ENCODE measurements around the gene WDR70. TPM values are rescaled to one million over a fixed set of nuclear protein-coding genes. Genes with fewer than 3 reads are reported as not detected.

Gene WDR70
- total RNA-seq, 1 experiment from 2014 or later = 35.0 TPM

DNA sequence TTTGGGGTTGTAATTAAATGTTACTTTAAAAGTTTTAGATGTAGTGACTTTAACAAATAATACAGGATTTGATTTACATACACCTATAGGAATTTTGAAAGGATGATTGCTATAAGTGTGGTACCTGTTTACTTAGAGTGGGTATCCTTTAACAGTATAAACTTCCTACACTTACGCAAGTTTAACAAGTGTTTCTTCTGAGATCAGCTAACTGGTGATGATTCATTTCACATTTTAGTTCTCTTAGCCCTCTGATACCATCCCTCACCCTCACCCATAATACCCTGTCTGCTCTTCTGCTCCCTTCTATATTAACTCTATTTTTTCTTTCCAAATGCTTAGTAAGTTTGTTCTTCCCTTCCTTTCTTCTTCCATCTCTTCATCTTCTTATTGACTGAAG is 262.8 kb downstream of the WDR70 start (continued):
- TF ChIP-seq STAT6 (CRISPR knock-in tag; conservative IDR thresholded peaks at IDR 0.05; ENCODE audit: low read depth) (no peak), ARID4B (CRISPR knock-in tag; IDR thresholded peaks at IDR 0.05; ENCODE audit: borderline replicate concordance) (no peak), ZNF281 (CRISPR knock-in tag; IDR thresholded peaks at IDR 0.05) (no peak), USF1 (CRISPR knock-in tag; IDR thresholded peaks at IDR 0.05) (no peak), TCF7 (CRISPR knock-in tag; IDR thresholded peaks at IDR 0.05; ENCODE audit: low read depth) (no peak), CREB1 (CRISPR knock-in tag; IDR thresholded peaks at IDR 0.05) (no peak), ZMAT4 (CRISPR knock-in tag; IDR thresholded peaks at IDR 0.05) (no peak), GTF2I (CRISPR knock-in tag; conservative IDR thresholded peaks at IDR 0.05) (no peak)
- TF ChIP-seq, protein P1, sequence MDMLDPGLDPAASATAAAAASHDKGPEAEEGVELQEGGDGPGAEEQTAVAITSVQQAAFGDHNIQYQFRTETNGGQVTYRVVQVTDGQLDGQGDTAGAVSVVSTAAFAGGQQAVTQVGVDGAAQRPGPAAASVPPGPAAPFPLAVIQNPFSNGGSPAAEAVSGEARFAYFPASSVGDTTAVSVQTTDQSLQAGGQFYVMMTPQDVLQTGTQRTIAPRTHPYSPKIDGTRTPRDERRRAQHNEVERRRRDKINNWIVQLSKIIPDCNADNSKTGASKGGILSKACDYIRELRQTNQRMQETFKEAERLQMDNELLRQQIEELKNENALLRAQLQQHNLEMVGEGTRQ (CRISPR knock-in tag; IDR thresholded peaks at IDR 0.05) = no peak
- TF ChIP-seq, protein P2, sequence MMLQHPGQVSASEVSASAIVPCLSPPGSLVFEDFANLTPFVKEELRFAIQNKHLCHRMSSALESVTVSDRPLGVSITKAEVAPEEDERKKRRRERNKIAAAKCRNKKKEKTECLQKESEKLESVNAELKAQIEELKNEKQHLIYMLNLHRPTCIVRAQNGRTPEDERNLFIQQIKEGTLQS (CRISPR knock-in tag; conservative IDR thresholded peaks at IDR 0.05) = no peak

DNA sequence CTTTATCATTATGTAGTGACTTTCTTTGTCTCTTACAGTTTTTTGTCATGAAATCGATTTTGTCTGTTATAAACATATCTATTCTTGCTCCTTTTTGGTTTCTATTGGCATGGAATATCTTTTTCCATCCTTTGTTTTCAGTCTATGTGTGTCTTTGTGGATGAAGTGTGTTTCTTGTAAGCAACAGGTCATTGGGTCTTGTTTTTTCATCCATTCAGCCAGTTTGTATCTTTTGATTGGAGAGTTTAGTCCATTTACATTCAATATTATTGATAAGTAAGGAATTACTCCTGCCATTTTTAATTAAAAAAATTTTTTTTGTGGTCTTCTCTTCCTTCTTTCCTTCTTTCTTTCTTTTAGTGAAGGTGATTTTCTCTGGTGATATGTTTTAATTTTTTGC is 266.6 kb downstream of the WDR70 start:
- ChIA-PET CTCF (no interaction called here), POLR2A (no interaction called here)
- Mint-ChIP-seq H3K27ac (no peak overlapping the region), H3K9me3 (peaks cover 22% of the 10 kb centered on the region), H3K27me3 (ENCODE audit: low read depth) (no peaks in the 10 kb centered on the region), H3K4me3 (no peak overlapping the region), H3K36me3 (no peaks in the 10 kb centered on the region), H3K4me1 (peaks cover 3% of the 10 kb centered on the region; the same call in 1 of the 2 replicates)
- DNase-seq (ENCODE audit: low spot score) = no peak
- no peak for ATAC-seq
- TF ChIP-seq, protein P1 (CRISPR knock-in tag; IDR thresholded peaks at IDR 0.05) = no peak
- TF ChIP-seq ZSCAN18 (CRISPR knock-in tag; IDR thresholded peaks at IDR 0.05) (no peak), NR3C1 (CRISPR knock-in tag; conservative IDR thresholded peaks at IDR 0.05; ENCODE audit: low read depth) (no peak), ZNF423 (CRISPR knock-in tag; IDR thresholded peaks at IDR 0.05) (no peak), OVOL2 (CRISPR knock-in tag; IDR thresholded peaks at IDR 0.05; ENCODE audit: borderline replicate concordance) (no peak), NR2C2 (CRISPR knock-in tag; IDR thresholded peaks at IDR 0.05) (no peak), TP53 (CRISPR knock-in tag; IDR thresholded peaks at IDR 0.05) (no peak), ERG (CRISPR knock-in tag; IDR thresholded peaks at IDR 0.05) (no peak), CBFB (CRISPR knock-in tag; IDR thresholded peaks at IDR 0.05; ENCODE audit: low read depth) (no peak)

All from WTC11 (cell line).